Stimulated activated CD4-positive, alpha-beta T cell treated with anti-CD3 and anti-CD28 coated beads, TNF-alpha, amount 100 ng/mL, for 4 hours (primary cell): ENCODE measurements around the gene CWH43.
"Not testable (repeated sequence)": the region's sequence is repeated elsewhere in the genome, so short reads cannot be mapped to it uniquely, and the experiment has no call there.

Source experiments
- DNase-seq, 3 experiments: peaks; one replicate each; pipeline ENCODE4 v3.0.0-alpha.2; 2020; ENCODE audit warnings: low read depth in 3 of 3

CWH43 gene

DNA sequence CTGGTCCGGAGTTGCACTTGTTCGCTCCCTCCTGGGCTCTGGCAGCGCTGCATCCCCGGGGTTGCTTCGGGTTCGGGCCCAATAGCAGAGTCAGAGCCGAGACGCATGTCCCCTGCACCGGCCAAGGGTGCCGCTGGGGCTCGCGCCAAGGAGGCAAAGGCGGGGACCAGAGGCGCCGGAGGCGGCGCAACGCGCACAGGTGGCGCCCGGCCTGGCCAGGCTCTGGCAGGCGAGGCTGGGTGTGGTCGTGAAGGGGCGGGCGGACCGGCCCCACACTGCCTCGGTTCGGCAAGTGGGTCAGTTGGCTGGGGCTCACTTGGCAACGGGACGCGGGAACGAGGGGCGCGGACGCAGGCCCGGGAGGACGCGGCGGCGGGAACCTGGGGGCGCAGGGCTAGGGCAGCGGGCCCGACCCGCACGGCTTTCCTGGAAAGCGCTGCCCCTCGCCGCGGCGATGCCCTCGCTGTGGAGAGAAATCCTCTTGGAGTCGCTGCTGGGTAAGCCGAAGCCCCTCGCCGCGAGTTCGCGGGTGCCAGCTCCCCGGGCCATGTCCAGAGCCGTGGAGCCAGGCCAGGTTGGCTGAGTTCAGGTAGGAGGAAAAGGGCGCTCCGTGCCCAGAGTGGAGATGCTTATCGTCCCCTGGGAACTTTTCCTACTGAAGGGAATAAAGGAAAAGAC is at the start of gene CWH43:
Gene CWH43, plus strand, starts transcription at position 300 of the 678 bp plus-strand sequence. Its CDS starts 155 bp downstream, at position 455.
- no peak for DNase-seq

DNA sequence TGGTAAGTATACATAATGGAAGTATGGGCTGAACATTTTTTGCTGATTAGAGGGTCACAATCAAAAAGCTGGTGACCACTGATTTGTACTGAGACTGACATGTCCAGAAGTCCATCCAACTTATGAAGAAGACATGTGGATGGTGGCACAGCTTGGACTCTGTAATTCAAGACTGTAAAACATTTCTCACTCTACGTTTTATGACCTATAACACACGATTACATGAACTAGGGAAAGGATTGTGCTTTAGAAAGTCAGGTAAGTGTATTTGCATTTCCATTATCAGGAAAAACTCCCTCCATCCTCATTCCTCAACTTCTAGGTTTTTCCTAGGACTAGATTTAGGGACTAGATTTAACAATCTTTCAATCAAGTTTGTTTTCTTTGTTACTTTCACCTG is 49.0 kb upstream of the CWH43 start:
- DNase-seq = no peak

DNA sequence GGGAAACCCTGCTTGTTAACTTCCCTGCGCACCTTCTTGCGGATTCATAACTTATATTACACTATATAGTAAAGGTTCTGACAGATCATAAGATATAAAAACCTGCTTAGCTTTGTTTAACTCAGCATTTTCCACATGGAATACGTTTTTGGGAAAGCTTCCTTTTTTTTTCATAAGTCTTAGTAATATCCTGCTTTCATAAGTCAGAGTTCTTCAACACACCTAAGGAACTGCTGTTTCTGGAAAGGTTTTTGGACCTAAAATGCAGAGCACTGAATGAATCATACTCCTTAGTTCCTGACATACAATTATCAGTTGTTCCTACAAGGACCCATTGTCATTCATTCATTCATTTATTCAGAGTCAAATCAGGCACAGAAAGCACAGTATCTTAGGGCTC is 47.2 kb upstream of the CWH43 start:
- no peak for DNase-seq

DNA sequence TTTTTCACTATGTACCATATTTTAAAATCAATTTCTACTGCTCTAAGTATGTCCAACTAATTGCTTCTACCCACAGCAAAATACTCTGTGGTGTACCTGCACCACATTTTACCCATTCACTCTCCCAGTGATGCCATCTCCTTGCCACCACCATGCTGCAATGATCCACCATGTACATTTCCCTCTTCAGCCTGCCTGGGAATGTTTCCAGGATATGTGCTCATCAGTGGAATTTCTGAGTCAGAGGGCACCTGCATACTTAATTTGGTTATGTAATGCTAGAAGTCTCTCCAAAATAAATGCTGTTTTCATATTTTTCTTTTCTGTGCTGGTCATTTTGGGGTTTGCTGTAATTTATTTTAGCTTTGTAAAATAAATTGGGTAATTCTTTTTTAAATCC is 46.3 kb upstream of the CWH43 start:
- DNase-seq = no peak

DNA sequence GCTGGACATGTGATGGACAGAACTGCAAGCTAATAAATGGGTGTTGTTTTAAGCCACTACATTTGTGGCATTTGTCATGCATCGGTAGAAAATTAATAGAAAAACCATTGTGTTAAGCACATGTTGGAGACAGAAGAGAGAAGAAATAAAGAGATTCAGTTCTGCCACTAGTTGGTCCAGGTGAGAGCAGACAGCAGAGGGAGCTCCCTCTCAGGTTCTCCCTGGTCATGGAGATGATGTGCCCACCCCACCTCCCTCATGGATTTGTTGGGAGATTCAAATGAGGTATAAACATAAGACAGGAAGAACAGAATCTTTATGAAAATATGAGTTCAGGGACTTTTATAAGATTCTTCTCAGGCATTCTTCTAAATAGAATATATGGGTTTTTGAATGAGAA is 42.7 kb upstream of the CWH43 start:
- DNase-seq = no peak

DNA sequence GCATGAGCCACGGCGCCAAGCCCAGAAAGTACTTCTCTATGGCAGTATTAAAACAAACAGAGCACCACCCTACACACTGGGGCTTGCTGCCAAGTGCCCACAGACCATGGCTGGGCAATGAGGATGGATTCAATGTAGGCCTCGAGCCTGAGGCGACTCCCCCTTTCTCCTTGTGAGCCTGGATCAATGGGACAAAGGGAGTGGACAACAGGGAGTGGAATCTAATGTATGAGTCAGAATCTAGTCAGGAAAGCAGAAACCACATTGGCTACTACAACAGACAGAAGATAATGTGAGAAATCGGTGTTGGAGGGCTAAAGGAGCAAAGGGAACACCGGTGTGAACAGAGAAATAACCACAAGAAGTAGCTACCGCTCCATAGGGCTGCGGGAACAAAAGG is 41.8 kb upstream of the CWH43 start:
- no peak for DNase-seq

DNA sequence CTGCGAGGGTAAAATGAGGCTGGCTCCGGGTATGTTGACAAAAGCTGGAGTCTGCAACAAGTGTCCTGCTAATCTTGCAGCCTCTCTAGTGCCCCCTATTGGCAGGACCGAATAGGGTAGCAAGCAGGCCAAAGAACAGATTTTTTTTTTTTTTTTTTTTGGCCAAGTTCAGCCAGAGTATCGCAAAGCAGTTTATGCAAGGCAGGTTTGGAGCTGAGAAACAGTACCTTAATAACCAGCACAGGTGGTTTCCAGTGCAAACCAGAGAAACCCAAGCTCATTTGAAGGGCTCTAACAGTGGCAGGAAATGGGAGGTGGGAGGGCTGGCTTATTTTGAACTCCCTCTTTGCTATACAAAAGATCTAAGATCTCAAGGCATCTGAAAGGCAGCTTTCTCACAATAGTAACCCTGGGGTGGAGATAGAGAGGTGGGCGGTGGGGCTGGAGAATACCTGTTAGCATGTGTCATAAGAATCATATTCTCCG is 41.3 kb upstream of the CWH43 start:
- DNase-seq = peak in 2 of 3 experiments; percentile 2 to 8

DNA sequence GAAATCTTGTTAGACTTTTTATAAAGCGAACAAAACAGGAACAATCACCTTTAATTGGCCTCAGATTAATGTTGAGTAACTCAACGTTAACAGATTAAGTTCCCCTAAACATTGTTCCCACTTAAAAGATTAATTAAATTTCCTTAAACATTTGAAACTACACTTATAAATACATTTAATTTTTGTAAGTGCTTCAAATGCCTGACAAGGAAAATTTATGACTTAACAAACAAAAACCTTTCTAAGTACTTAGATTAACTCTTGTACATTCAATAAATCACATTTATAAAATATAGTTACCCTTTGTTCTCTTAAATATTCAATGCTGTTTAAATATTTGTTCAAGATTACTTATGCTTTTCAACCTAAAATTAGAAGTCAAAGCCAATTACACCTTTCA is 40.1 kb upstream of the CWH43 start:
- no peak for DNase-seq

DNA sequence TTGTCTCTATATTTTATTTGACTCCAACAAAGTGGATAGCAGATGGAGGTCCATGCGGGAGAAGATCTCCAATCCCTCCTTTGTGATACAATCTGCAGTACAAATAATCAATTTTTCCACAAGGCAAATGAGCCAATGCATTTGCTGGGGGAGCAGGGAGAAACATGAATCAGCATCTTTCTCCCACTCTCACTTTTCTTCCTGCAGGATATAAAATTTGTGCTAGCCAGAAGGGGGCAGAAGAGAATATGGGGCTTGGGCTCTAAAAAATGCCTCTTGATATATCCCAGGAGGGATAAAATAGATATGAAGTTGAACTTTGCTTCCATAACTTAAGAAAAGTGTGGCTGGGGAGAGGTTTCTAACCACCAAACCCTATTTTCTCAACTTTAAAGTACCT is 38.3 kb upstream of the CWH43 start:
- no peak for DNase-seq

DNA sequence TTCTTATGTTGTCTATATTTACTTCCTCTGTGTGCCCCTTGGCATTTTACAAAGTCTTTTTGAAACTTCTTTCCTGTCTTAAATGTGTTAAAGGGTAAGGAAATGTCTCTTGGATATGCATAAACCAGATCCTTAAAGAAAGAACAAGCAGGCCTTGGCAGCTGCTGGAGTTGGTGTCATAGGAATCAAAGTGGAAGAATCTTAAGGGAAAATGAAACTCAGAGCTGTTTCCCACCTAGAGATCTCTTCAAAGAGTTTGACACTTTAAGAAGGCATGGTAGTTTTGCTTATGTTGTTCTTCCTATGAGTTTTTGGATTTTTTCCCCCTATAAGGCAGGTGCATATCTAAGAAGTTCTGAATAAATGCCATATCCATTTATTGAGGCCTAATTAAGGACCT is 37.0 kb upstream of the CWH43 start:
- DNase-seq = no peak

DNA sequence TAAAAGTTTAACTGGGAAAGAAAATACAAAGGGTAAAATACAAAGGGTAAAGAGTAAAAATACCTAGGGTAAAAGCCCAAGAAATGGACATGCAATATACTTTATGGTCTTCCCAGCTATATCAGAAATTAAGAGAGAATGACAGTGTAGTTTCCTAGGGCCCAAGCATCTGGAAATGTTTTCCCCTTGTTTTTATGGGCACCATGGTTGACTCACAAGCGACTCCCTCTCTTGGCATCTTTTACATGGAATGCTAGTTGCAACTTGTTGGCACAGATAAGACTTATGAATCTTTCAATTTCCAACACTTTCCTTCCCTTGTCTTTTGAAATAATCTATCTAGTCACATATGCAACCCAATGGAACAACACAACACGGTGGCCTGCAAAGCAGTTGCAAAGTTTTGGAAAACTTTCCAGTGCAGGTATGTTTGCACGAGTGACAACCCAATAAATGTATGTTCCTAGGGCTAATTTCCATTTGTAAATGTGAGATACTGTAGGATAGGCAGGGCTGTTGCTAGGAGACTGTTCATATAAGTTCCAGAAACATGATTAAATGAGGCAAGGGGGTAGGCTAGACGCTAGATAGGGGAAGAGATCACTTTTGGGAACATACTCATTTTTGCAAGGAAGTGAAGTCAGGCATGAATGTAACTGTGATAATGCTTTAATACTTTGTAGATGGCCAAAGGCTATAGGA is 36.4 kb upstream of the CWH43 start:
- no peak for DNase-seq

DNA sequence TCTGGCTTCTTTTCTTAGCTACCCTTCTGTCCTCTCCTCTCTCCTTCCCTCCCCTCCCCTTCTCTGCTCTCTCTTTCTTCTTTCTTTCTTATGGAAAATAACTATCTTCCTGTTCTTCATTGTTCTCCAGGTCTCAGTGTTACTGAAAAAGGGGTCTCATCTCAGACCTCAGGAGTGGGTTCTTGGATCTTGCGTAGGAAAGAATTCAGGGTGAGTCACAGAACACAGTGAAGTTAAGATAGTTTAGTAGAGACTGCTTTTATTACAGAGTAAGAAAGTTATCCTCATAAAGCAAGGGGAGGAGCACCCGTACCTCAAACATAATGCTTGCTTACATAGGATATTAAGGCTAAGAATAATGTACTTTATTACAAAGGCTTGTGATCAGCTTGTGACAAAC is 31.8 kb upstream of the CWH43 start:
- no peak for DNase-seq

DNA sequence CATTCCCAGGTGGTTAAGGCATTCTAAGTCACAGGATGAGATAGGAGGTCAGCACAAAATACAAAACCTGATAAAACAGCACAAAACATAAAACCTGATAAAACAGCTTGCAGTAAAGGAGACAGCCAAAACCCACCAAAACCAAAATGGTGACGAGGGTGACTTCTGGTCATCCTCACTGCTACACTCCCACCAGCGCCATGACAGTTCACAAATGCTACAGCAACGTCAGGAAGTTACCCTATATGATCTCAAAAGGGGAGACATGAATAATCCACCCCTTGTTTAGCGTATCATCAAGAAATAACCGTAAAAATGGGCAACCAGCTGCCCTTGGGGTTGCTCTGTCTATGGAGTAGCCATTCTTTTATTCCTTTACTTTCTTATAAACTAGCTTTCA is 28.7 kb upstream of the CWH43 start:
- DNase-seq = not testable (repeated sequence)

DNA sequence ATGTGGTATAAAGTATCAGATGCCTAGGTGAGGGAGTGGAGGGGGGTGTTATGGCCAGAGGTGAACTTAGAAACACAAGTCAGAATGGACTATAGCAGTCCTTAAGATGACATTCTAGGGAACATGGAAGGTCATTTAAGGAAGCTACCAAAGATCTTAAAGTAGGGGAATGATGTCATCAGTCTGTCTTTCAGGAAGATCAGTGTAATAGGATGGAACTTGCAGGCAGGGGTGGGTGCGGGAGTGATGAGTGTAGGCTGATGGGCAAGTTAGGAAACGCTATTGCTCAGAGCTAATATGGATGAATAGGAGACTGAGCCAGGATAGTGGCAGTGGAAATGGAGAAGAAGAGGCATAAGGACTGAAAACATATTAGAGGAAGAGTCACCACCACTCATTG is 27.5 kb upstream of the CWH43 start:
- DNase-seq = no peak

DNA sequence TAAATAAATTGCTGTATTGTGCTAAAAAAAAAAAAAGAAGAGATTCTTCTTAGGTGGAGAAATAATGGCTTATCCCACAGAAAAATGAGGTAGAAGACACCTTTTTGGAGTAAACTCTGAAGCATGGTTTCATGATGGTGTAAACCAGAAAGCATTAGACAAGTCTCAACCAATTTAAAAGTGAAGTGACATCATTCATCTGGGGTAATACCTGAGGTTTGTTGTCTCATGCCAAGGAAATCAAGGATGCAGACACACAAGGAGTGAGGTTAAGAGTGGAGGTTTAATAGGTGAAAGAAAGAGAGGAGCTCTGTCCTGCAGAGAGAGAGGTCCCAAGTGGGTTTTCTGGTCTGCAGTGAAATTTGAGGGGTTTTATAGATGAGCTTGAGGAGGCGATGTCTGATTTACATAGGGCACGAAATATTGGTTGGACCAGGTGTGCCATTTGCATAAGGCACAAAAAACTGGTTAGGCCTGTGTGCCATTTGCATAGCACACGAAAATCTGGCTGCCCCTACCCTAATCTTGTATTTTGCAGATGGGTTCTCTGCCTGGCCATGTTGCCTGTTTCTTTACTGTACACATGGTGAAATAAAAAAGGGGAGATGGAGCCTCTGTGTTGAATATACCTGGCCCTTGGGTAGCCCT is 25.0 kb upstream of the CWH43 start:
- DNase-seq = no peak

DNA sequence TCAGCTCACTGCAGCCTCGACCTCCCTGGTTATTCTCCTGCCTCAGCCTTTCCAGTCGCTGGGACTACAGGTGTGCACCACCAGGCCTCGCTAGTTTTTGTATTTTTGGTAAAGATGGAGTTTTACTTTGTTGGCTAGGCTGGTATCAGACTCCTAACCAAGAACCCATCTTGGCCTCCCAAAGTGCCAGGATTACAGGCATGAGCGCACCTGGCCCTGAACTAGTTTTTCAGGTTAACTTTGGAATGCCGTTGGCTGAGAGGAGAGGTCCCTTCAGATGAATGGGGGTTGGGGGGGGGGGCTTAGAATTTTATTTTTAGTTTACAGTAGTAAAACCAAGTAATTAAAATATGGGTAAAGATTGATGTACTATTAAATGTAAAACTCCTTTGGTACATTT is 23.4 kb upstream of the CWH43 start:
- no peak for DNase-seq

DNA sequence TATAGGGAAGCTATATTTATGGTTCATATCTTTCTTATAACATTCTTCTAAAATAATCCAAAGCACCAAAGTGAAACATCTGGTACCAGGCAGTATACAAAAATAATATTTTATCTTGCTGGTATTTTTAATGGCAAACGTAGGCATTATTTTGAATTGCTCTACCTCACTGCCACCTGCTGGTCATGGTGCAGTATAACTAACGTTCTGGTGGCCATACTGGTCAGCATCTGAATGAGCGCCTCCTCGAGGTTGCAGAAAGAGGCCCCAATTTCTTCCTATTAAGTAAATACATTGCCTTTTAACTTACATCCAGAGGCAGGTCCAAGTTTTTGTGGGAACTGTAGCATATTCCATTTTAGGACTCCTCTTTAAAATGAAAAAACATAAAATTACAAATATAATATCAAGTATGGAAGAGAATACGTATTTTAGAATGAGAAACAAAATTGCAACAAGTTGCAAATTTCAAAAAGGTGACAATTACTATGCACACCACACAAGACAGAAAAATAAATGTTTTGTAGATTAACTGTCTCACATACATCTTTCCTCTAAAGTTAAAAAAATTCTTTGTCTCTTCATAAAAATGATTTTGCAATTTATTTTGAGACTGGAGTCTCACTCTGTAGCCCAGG is 22.9 kb upstream of the CWH43 start:
- peak; percentile 15 to 66 (median 51) for DNase-seq

DNA sequence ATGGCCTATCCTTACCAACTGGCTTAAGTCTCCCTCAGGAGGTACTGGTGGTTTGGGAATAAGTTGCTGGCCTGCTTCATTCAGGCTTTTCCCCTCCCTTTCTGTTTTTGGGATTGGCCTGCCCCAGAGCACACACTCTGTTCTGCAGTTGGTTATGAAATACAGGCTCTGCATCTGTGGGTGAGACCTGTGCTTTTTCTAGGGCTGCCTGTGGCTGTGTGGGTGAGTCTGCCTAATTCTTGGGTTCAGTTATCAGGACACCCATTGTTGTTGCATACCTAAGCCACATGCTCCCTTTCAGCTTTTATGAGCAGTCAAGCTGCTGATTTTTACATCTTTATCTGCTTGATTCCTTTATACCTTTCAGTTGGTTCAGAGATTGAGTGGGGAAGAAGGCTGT is 19.0 kb upstream of the CWH43 start:
- DNase-seq = no peak

DNA sequence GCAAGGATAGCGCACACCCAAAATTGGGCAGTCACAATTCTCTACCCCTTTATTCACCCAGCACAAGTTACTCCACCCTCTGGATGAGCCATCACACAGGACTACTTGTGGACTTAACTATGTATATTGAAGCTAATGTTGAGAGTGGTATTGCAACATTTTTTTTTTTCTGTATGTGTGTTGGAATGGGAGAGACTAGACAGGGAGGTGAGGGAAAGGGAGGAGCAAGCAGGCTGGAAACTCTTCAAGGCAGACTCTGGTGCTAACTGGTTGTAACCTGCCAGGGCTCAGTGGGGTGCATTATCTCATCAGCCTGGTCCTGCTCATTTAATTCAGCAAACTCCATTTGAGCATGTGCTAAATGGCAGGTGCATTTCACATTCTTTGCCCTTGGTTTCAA is 18.4 kb upstream of the CWH43 start:
- no peak for DNase-seq

DNA sequence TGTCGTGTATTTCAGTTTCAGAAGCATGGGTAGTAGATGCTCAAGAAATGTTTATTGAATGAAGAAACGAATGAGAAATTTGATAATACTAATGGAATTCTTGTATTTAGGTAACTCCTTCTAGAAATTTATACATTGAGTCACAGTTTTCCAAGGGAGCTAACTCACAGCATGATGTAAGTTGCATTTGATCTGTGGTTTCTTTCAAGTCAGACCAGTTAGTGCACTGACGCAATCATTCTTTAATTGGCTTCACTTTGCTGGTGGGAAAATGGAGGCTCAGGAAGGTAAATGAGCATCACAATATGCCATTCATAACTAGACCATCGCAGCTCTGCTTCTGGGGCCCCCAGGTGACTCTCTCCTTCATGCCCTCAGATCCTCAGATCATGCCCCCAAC is 17.3 kb upstream of the CWH43 start:
- no peak for DNase-seq

DNA sequence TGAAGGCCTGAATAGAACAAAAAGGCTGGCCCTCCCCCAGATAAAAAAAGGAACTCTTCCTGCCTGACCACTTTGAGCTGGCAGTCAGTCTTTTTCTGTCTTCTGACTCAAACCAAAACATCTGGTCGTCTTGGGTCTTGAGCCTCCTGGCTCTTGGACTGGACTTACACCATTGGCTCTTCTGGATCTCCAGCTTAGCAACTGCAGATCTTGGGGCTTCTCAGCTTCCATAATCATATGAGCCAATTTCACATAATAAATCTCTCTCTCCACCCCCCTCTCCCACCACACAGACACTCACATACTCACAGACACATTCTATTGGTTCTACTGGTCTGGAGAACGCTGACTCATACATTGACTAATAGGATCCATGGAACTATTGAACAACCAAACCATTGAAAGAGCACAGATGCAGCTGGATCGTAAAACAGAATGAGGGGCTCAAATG is 15.6 kb upstream of the CWH43 start:
- no peak for DNase-seq

DNA sequence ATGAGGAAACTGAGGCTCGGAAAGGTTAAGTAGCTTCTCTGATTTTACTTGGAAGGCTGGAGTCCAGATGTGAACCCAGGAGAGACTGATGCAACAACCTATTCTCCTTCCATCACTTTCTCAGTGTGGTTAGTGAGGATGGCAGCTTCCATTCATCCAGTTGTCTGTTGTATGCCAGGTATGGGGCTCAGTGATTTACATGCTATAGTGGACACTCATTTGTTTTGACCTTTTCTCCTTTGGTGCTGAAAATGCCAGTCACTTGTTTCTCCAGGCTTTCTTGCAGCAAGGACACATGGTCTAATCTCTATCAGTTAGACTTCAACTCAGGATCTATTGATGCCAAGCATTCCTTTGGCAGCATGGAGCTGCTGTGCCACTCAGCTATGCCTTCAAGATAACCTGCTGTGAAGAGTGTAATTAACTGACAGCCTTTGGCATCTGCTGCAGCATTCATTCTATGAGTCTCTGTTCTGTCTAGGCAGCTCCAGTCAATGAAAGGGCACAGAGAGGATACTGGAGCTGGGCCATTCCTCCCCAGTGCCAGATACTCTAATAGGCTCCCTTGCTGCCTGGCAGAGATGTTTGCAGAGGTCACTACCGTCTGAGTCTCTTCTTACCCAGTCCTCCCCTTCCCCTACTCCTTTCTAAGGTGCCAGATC is 11.0 kb upstream of the CWH43 start:
- DNase-seq = no peak
